ENCODE results near the gene LSR.

DNA sequence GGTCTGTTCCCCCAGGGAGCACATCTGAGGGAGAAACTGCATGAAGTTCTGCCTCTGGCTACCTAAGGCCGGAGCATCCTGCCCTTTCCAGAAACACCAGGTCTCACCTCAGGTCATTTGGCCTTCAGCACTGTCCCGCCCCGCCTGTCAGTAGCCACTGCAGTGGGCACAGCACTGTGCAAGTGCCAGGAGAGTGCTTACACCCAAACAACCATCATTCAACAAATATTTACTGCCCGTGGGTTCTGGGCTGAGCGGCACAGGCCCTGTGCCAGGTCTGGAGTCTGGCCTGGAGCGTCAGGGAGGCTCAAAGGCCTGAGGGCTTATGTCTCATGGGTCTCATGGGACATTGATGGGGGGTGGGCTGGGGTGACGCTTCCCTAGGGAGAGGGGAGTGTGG, 22.7 kb downstream of the LSR start:
- TF ChIP-seq, protein P1, sequence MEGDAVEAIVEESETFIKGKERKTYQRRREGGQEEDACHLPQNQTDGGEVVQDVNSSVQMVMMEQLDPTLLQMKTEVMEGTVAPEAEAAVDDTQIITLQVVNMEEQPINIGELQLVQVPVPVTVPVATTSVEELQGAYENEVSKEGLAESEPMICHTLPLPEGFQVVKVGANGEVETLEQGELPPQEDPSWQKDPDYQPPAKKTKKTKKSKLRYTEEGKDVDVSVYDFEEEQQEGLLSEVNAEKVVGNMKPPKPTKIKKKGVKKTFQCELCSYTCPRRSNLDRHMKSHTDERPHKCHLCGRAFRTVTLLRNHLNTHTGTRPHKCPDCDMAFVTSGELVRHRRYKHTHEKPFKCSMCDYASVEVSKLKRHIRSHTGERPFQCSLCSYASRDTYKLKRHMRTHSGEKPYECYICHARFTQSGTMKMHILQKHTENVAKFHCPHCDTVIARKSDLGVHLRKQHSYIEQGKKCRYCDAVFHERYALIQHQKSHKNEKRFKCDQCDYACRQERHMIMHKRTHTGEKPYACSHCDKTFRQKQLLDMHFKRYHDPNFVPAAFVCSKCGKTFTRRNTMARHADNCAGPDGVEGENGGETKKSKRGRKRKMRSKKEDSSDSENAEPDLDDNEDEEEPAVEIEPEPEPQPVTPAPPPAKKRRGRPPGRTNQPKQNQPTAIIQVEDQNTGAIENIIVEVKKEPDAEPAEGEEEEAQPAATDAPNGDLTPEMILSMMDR (IDR thresholded peaks at IDR 0.05; ENCODE audit: low read length) = no peak
- TF ChIP-seq EZH2 (IDR thresholded peaks at IDR 0.05; ENCODE audit: borderline replicate concordance, low read length) = no peak
